ENCODE results near the gene KIF13A. TPM values are rescaled to one million over a fixed set of nuclear protein-coding genes. Genes with fewer than 3 reads are reported as not detected.

KIF13A gene
- total RNA-seq, 2 donors from 2014 or later: 35.3 to 45.0 TPM

DNA sequence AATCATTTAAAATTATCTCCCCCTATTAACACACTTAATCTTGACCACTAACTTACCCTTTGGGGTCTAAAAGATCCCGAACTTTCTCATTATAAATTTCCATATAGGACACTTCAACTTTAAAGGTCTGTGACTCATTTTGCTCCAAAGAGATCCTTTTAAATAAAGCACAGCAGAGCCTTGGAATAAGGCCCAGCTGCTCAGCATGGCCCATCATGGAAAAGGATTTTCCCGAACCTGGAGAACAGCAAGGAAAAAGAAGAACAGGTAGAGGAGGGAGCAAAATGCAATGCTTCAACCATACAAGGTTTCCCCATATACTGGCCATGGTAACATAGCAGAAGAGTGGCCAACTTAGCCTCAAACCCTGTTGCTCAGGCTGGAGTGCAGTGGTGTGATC, 132.1 kb downstream of the KIF13A start:
- Histone ChIP-seq H3K36me3 (ENCODE audit: control insufficient read depth, insufficient read depth, low read length) (peaks cover 11% of the 10 kb centered on the region), H3K4me1 (ENCODE audit: control insufficient read depth, insufficient read depth, low read length) (peaks cover 12% of the 10 kb centered on the region), H3K9ac (ENCODE audit: extremely low read depth, low read length, poor library complexity, severe bottlenecking) (no peak overlapping the region), H3K9me3 (ENCODE audit: control insufficient read depth, low read length) (no peaks in the 10 kb centered on the region), H3K27ac (ENCODE audit: low read depth, low read length) (no peak overlapping the region), H3K27me3 (ENCODE audit: control insufficient read depth, insufficient read depth, low read length, poor library complexity, severe bottlenecking) (no peaks in the 10 kb centered on the region), H3K4me3 (ENCODE audit: low read length) (no peak overlapping the region)
- WGBS, 2 experiments (ENCODE audit: insufficient coverage in 1 of 2, insufficient read length in 1 of 2): 94 to 100% methylated on average over 2 of the region's 2 CpGs
- TF ChIP-seq, protein P1, sequence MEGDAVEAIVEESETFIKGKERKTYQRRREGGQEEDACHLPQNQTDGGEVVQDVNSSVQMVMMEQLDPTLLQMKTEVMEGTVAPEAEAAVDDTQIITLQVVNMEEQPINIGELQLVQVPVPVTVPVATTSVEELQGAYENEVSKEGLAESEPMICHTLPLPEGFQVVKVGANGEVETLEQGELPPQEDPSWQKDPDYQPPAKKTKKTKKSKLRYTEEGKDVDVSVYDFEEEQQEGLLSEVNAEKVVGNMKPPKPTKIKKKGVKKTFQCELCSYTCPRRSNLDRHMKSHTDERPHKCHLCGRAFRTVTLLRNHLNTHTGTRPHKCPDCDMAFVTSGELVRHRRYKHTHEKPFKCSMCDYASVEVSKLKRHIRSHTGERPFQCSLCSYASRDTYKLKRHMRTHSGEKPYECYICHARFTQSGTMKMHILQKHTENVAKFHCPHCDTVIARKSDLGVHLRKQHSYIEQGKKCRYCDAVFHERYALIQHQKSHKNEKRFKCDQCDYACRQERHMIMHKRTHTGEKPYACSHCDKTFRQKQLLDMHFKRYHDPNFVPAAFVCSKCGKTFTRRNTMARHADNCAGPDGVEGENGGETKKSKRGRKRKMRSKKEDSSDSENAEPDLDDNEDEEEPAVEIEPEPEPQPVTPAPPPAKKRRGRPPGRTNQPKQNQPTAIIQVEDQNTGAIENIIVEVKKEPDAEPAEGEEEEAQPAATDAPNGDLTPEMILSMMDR (conservative IDR thresholded peaks at IDR 0.05): no peak
- peaks cover 5% of the 10 kb centered on the region for H3K36me3 Mint-ChIP-seq (ENCODE audit: low read depth)
- no peaks in the 10 kb centered on the region for H3K27me3 Mint-ChIP-seq (ENCODE audit: insufficient read depth)
- H3K27ac Mint-ChIP-seq: no peak overlapping the region
- H3K4me3 Mint-ChIP-seq: no peak overlapping the region
- DNase-seq: no peak
- peaks cover 11% of the 10 kb centered on the region for H3K4me1 Mint-ChIP-seq
- H3K9me3 Mint-ChIP-seq: no peaks in the 10 kb centered on the region

DNA sequence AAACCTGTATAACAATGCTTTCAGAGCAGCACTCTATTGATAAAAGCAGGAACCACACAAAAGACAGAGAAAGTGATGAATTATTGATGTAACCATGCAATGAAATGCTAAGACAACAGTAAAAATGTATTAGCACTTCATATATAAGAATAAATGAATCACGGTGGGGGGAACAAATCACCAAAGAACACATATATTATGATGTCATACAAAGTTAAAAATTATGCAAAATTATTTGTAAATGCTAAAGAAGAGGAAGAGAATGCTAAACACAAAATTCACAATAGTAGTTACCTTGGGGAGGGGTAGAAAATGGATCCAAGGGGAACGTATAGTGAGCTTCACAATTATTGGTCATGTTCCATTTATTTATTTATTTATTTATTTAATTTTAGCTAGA, 133.9 kb downstream of the KIF13A start:
- Histone ChIP-seq H3K27ac (ENCODE audit: low read depth, low read length) (no peak overlapping the region), H3K27me3 (ENCODE audit: control insufficient read depth, insufficient read depth, low read length, poor library complexity, severe bottlenecking) (no peaks in the 10 kb centered on the region), H3K4me3 (ENCODE audit: low read length) (no peak overlapping the region), H3K9ac (ENCODE audit: extremely low read depth, low read length, poor library complexity, severe bottlenecking) (no peak overlapping the region), H3K4me1 (ENCODE audit: control insufficient read depth, insufficient read depth, low read length) (peaks cover 12% of the 10 kb centered on the region), H3K36me3 (ENCODE audit: control insufficient read depth, insufficient read depth, low read length) (peaks cover 28% of the 10 kb centered on the region), H3K9me3 (ENCODE audit: control insufficient read depth, low read length) (no peaks in the 10 kb centered on the region)
- Mint-ChIP-seq H3K4me1 (peaks cover 11% of the 10 kb centered on the region), H3K27ac (no peak overlapping the region), H3K27me3 (ENCODE audit: insufficient read depth) (no peaks in the 10 kb centered on the region), H3K9me3 (no peaks in the 10 kb centered on the region), H3K4me3 (no peak overlapping the region), H3K36me3 (ENCODE audit: low read depth) (peaks cover 18% of the 10 kb centered on the region)
- no peak for DNase-seq
- no CpG with 5 or more reads among the region's 2 CpGs for WGBS, 2 experiments (ENCODE audit: insufficient coverage in 1 of 2, insufficient read length in 1 of 2)
- TF ChIP-seq, protein P1 (conservative IDR thresholded peaks at IDR 0.05): no peak

DNA sequence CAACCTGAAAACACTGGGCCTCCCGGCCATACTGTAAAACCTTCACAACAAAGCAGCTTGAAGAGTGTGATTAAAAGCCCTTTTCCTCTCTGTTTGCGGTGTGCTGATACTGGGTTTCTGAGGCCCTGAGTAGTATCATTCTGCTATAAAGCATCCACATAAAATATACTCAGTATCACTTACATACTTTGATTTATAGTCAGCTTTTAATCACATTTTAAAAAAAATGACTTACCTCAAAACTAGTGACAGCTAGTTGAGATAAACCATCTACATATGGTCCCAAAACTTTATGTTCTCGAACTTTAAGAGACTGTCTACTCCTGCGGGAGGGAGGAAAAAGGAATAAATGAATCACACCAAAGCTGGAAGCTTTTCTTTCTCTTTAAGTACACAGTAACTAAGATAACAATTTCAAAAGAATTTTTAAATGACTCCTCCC, 135.7 kb downstream of the KIF13A start:
- TF ChIP-seq, protein P1 (conservative IDR thresholded peaks at IDR 0.05): no peak
- WGBS, 2 experiments (ENCODE audit: insufficient coverage in 1 of 2, insufficient read length in 1 of 2): 82 to 97% methylated on average over 1 to 4 of the region's 4 CpGs
- H3K9me3 ChIP-seq (ENCODE audit: control insufficient read depth, low read length): no peaks in the 10 kb centered on the region
- H3K27ac ChIP-seq (ENCODE audit: low read depth, low read length): no peak overlapping the region
- Mint-ChIP-seq H3K4me3 (no peak overlapping the region), H3K4me1 (peaks cover 11% of the 10 kb centered on the region), H3K27ac (no peak overlapping the region), H3K36me3 (ENCODE audit: low read depth) (peaks cover 28% of the 10 kb centered on the region), H3K27me3 (ENCODE audit: insufficient read depth) (no peaks in the 10 kb centered on the region), H3K9me3 (no peaks in the 10 kb centered on the region)
- no peak overlapping the region for H3K9ac ChIP-seq (ENCODE audit: extremely low read depth, low read length, poor library complexity, severe bottlenecking)
- H3K4me1 ChIP-seq (ENCODE audit: control insufficient read depth, insufficient read depth, low read length): peaks cover 12% of the 10 kb centered on the region
- DNase-seq: no peak
- H3K36me3 ChIP-seq (ENCODE audit: control insufficient read depth, insufficient read depth, low read length): peaks cover 31% of the 10 kb centered on the region
- H3K27me3 ChIP-seq (ENCODE audit: control insufficient read depth, insufficient read depth, low read length, poor library complexity, severe bottlenecking): no peaks in the 10 kb centered on the region
- H3K4me3 ChIP-seq (ENCODE audit: low read length): no peak overlapping the region

Measured in endodermal cell (in vitro differentiated cells).